ENCODE results near the gene CCDC122. TPM values are rescaled to one million over a fixed set of nuclear protein-coding genes. Genes with fewer than 3 reads are reported as not detected.

CCDC122 gene
- total and polyA plus RNA-seq, 2 of the 8 experiments (the other 6 are each of a cell fraction or from before 2014, with no cell fraction given), result 2.9 to 5.8 TPM

DNA sequence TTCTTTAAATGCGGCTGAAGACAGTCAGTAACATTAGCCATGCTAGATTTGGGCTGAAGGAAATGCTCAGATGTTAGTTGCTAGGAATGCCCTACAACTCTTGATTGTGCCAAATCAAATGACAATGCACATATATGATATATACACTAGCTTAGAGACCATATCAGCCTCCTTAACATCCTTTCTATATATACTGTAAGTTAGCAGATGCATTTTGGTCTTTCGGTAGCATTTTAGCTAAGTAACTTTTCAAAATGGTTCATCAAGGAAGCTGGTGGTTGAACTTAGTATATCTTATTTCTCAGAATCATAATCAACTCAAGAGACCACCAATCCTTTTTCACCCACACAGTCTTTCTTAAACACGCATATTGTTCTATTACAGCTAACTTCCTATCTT is 78.7 kb downstream of the CCDC122 start:
- Histone ChIP-seq H3K23me2 (ENCODE audit: low read depth, low read length) (no peaks in the 10 kb centered on the region), H4K8ac (ENCODE audit: extremely low read depth, insufficient read depth, low read length) (no peak overlapping the region), H3K9ac (replicated peaks in 1 of 4; ENCODE audit: extremely low read depth in 1 of 4, low read depth in 3 of 4, low read length in 3 of 4) (no peak overlapping the region), H2BK120ac (replicated peaks; ENCODE audit: low read depth, low read length) (no peak overlapping the region), H4K91ac (replicated peaks; ENCODE audit: insufficient read length, low read length) (no peak overlapping the region), H2AFZ (ENCODE audit: low read length) (no peak overlapping the region), H3K27me3 (replicated peaks in 1 of 4; ENCODE audit: control insufficient read depth in 3 of 4, extremely low read depth in 1 of 4, insufficient read depth in 3 of 4, low read length in 3 of 4) (no peaks in the 10 kb centered on the region), H4K20me1 (replicated peaks in 1 of 2; ENCODE audit: control insufficient read depth in 1 of 2, insufficient read depth in 2 of 2, low read length in 2 of 2) (no peaks in the 10 kb centered on the region), H2BK20ac (ENCODE audit: low read length) (no peak overlapping the region), H3K4me3 (ENCODE audit: extremely low read depth in 1 of 4, insufficient read depth in 2 of 4, low read depth in 3 of 4, low read length in 4 of 4) (no peak overlapping the region), H3K56ac (replicated peaks; ENCODE audit: insufficient read length, low read depth, low read length) (no peak overlapping the region), H3K79me2 (ENCODE audit: control insufficient read depth in 1 of 2, insufficient read depth in 2 of 2, low read length in 2 of 2) (no peaks in the 10 kb centered on the region), H3K4me2 (ENCODE audit: insufficient read depth in 1 of 2, low read depth in 2 of 2, low read length in 2 of 2) (no peak overlapping the region), H2BK12ac (ENCODE audit: low read depth, low read length) (no peak overlapping the region), H3K18ac (ENCODE audit: extremely low read depth, low read length) (no peak overlapping the region), H2BK5ac (ENCODE audit: low read depth, low read length) (no peak overlapping the region), H3K14ac (ENCODE audit: insufficient read length) (no peak overlapping the region), H2BK15ac (ENCODE audit: low read length) (no peak overlapping the region), H3K23ac (ENCODE audit: insufficient read length) (no peak overlapping the region), H3K9me3 (ENCODE audit: insufficient read depth in 2 of 2, low read depth in 1 of 2, low read length in 1 of 2) (no peaks in the 10 kb centered on the region), H3K4me1 (replicated peaks in 1 of 4; ENCODE audit: control insufficient read depth in 3 of 4, insufficient read depth in 4 of 4, low read length in 3 of 4) (peaks cover 5 to 9% (median 7%) of the 10 kb centered on the region in 4 experiments; a peak in 6 of 7 replicates), H2AK5ac (ENCODE audit: low read depth, low read length) (no peak overlapping the region), H3K27ac (ENCODE audit: low read depth, low read length) (no peak overlapping the region), H3K4ac (replicated peaks; ENCODE audit: insufficient read length, low read depth, low read length) (no peak overlapping the region), H4K5ac (ENCODE audit: insufficient read length, low read depth, low read length) (no peak overlapping the region), H3K36me3 (ENCODE audit: control insufficient read depth in 2 of 4, insufficient read depth in 4 of 4, low read length in 3 of 4) (no peaks in the 10 kb centered on the region), H3K79me1 (ENCODE audit: low read depth, low read length) (no peaks in the 10 kb centered on the region)
- ChIA-PET CTCF (ENCODE audit: partially characterized antibody) (interaction anchor here (1.3 kb wide), 1 partner anchor 497 kb away, joined by 4 read pairs; no protein-coding TSS in a partner anchor), POLR2A (ENCODE audit: partially characterized antibody) (interaction anchor here (1.2 kb wide), 1 partner anchor 15 kb away, joined by 3 read pairs; no protein-coding TSS in a partner anchor)
- 59% methylated on average over 3 of the region's 3 CpGs; no CpG with 5 or more reads in 1 of the 2 experiments for WGBS, 2 experiments (ENCODE audit: extremely low coverage in 1 of 2, insufficient coverage in 1 of 2, insufficient read length in 1 of 2, insufficient replicate concordance in 2 of 2, low coverage in 1 of 2, low lambda C conversion rate in 2 of 2, missing lambda C conversion rate in 1 of 2)
- DNase-seq (ENCODE audit: low read depth in 1 of 2, low spot score in 2 of 2) (no peak), FAIRE-seq (no peak)
- TF ChIP-seq CHD2 (IDR thresholded peaks at IDR 0.05; ENCODE audit: low read length), result no peak
- no peak for TF ChIP-seq CTBP2 (IDR thresholded peaks at IDR 0.05; ENCODE audit: borderline replicate concordance, insufficient read depth, insufficient read length, low read length)
- TF ChIP-seq KDM5A (IDR thresholded peaks at IDR 0.05; ENCODE audit: low read length), result no peak
